SK-N-MC (cell line): Measurements from ENCODE around the gene NDUFAF8.
A peak's percentile ranks its signal among the peaks of the same experiment; 100 is the strongest.

ENCODE experiments used
- DNase-seq: peaks from one replicate; pipeline ENCODE4 v3.0.0-alpha.2; 2011; ENCODE audit warnings: low read depth, low spot score
- H3K27ac ChIP-seq: fragments of 200-600 bp; sonication (generic); 2 replicates; pipeline ENCODE4 v1.5.1; 2016; ENCODE audit warnings: mixed run types
- H3K36me3 ChIP-seq: fragments of 200-600 bp; sonication (generic); 2 replicates; pipeline ENCODE4 v1.6.1; 2017; ENCODE audit warnings: antibody characterized with exemption, low read length, mixed read lengths; ENCODE audit not compliant: insufficient read depth
- H3K4me3 ChIP-seq: fragments of 200-600 bp; sonication (generic); 2 replicates; pipeline ENCODE4 v1.5.1; 2016
- H3K9ac ChIP-seq: fragments of 200-600 bp; sonication (generic); 2 replicates; pipeline ENCODE4 v1.8.0; 2017; ENCODE audit warnings: mixed run types, mixed read lengths; ENCODE audit not compliant: insufficient read length
- H3K9me3 ChIP-seq: fragments of 200-600 bp; sonication (generic); 2 replicates; pipeline ENCODE4 v1.6.1; 2017; ENCODE audit warnings: low read depth, mild to moderate bottlenecking, antibody characterized with exemption, low read length, moderate library complexity, mixed read lengths
- EZH2 ChIP-seq: fragments of 200-600 bp; sonication (generic); IDR thresholded peaks from one replicate; pipeline ENCODE4 v1.6.1; 2017; ENCODE audit warnings: antibody characterized with exemption
- FOXP2 ChIP-seq: optimal IDR thresholded peaks from 2 replicates; pipeline ENCODE3; 2011; ENCODE audit warnings: mild to moderate bottlenecking, moderate library complexity; ENCODE audit not compliant: insufficient read depth; ENCODE audit errors: extremely low read length, control extremely low read depth
- POLR2AphosphoS5 ChIP-seq: IDR thresholded peaks from 2 replicates; pipeline ENCODE4 v1.6.1; 2012; ENCODE audit warnings: mild to moderate bottlenecking, low read depth, low read length, borderline replicate concordance

NDUFAF8 gene

DNA sequence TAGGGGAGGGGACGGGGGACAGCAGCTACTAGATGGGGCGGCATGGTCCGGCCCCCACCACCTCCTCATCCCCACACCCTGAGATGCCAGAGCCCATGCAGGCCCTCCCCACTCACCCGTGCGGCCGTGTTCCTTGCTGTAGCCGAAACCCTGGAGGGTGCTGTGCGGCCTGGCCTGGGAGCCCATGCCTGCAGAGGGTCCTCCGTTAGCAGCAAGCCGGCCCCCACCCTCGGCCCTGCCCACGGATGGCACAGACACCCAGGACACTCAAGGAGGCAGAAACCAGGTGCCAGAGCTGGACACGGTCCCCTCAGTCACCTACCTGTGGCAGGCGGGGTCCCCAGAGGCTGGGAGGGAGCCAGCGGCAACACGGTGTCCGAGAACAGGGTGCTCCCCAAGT, 5.8 kb upstream of the NDUFAF8 start:
- TF ChIP-seq POLR2AphosphoS5 (no peak), EZH2 (no peak), FOXP2 (no peak)
- Histone ChIP-seq H3K4me3 (no peak overlapping the region), H3K36me3 (no peaks in the 10 kb centered on the region), H3K9ac (no peak overlapping the region), H3K27ac (no peak overlapping the region), H3K9me3 (no peaks in the 10 kb centered on the region)
- DNase-seq, result no peak

DNA sequence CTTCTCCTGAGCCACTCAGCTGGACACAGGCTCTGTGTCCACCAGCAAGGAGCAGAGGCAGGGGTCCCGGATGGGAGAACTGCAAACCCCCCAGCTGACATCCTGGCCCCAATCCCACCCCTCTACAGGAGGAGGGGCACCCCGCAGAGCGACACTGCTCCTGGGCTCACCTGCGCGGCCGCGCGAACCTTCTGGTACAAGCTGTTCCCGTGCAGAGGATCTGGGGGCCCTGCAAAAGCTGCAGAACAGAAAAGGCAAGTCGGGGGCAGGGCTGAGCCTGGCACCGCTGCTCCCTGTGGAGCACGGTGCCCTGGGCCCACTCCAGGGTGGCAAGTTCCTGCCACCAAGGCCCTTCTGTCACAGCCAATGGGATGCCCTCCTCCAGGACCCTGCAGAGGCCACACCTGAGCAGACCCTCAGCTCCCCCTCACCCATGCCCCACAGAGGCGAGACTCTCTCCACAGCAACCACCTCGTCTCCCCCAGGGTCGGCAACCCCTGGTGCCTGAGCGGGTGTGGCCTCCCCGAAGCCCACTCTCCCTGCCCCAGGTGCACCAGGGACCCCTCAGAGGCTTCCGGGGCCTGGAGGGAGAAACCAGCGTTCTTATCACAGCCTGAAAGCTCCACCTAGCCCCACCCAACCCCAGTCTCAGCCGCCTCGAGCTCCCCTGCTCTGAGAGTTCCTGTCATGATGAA, 5.2 kb upstream of the NDUFAF8 start:
- Histone ChIP-seq H3K4me3 (no peak overlapping the region), H3K9ac (no peak overlapping the region), H3K9me3 (no peaks in the 10 kb centered on the region), H3K27ac (no peak overlapping the region), H3K36me3 (no peaks in the 10 kb centered on the region)
- no peak for DNase-seq
- TF ChIP-seq FOXP2 (no peak), EZH2 (no peak), POLR2AphosphoS5 (no peak)

DNA sequence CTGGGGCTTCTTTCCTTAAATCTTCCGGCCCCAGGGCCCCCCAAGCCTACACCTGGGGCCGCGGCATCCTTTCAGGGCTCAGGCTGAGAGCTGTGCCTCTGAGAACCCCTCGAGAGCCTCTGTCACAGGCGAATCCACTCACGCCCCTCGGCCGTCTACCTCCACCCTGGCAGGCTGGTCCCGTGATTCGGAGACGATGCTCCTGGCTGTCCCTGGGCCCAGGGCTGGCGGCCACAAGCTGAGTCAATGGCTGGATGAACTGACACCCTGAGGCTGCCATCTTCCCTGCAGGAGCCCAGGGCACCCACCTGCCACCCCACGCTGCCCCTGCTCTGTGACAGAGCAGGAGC, 4.6 kb upstream of the NDUFAF8 start:
- no peak for DNase-seq
- Histone ChIP-seq H3K9ac (no peak overlapping the region), H3K4me3 (no peak overlapping the region), H3K27ac (no peak overlapping the region), H3K9me3 (no peaks in the 10 kb centered on the region), H3K36me3 (no peaks in the 10 kb centered on the region)
- no peak for TF ChIP-seq EZH2
- TF ChIP-seq FOXP2, result no peak
- TF ChIP-seq POLR2AphosphoS5, result no peak

- no peak overlapping the region for H3K9ac ChIP-seq
- H3K9me3 ChIP-seq, result no peaks in the 10 kb centered on the region
- no peak overlapping the region for H3K27ac ChIP-seq
- TF ChIP-seq POLR2AphosphoS5, result no peak
- no peak for TF ChIP-seq EZH2
- DNase-seq, result no peak
- H3K4me3 ChIP-seq, result no peak overlapping the region
- no peaks in the 10 kb centered on the region for H3K36me3 ChIP-seq
These were observed 3.9 kb upstream of the NDUFAF8 start for GRCh38 chr17:81234940-81235821.

GRCh38 chr17:81235822-81236740, 3.0 kb upstream of the NDUFAF8 start:
- Histone ChIP-seq H3K27ac (no peak overlapping the region), H3K36me3 (no peaks in the 10 kb centered on the region), H3K9me3 (no peaks in the 10 kb centered on the region), H3K9ac (no peak overlapping the region), H3K4me3 (no peak overlapping the region)
- no peak for DNase-seq
- no peak for TF ChIP-seq POLR2AphosphoS5
- no peak for TF ChIP-seq EZH2
- no peak for TF ChIP-seq FOXP2

DNA sequence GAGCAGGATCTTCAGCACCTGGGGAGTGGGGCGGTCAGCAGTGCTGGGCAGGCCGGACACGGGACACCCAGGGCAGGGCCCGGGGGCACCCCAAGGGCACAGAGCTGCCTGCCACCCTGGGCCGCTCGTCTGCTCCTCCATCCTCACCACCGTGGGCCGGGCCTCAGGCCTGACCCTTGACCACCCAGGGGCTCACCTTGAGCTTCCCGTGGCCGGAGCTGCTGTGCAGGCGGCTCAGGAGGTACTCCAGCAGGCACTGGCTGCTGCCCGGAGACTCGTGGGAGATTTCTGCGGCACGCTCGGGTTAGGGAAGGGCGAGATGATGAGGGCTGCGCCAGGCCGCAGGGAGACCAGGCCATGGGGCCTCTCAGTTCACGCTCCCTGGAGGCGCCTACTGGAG, 2.3 kb upstream of the NDUFAF8 start:
- Histone ChIP-seq H3K4me3 (no peak overlapping the region), H3K9ac (no peak overlapping the region), H3K9me3 (no peaks in the 10 kb centered on the region), H3K36me3 (peaks cover 4% of the 10 kb centered on the region), H3K27ac (no peak overlapping the region)
- TF ChIP-seq POLR2AphosphoS5 (no peak), FOXP2 (no peak), EZH2 (no peak)
- no peak for DNase-seq

DNA sequence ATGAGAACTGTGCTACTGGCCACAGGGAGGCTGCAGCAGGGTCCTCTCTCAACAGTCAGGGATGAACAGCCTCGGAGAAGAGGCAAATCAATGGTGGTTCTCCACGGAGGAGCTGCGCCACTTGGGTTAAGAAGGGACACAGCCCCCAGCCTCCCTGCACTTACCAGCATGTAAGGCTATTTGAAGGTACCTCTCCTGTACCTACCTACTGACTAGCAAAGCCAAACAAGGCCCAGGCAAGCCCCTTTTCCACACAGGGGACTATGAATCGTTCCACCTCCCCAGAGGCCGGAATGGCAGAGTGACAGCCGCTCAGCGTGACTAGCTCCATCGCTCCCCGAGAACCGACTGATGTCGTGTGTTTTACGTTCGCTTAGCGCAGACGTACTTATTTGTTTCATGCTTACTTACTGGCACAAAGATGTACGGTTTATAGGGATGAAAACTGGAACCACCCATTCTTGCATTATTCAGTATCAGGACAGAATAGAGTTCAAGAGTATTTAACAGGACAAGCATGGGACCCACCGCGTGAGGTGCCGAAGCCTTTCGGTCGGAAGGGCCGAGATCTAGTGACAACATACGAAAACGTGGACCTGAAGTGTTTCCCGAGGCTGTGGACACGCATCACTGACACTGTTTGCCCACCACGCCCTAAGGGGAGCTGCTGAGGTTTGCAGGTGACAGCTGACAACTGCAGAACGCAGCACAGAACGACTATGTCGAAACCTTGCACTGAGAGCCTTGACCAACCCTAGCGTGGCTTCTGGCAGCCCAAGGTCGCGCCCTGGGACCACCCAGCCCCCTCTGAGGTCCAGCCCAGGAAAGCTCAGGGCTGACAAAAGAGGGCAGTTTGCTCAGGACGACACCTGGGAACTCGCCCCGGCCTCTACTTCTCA, 1.3 kb upstream of the NDUFAF8 start:
- peak overlapping the region; percentile 83 for H3K9ac ChIP-seq
- H3K36me3 ChIP-seq, result peaks cover 4% of the 10 kb centered on the region
- TF ChIP-seq POLR2AphosphoS5 (no peak), EZH2 (no peak), FOXP2 (no peak)
- H3K27ac ChIP-seq, result no peak overlapping the region
- no peak for DNase-seq
- no peaks in the 10 kb centered on the region for H3K9me3 ChIP-seq
- H3K4me3 ChIP-seq, result peak overlapping the region; percentile 96

DNA sequence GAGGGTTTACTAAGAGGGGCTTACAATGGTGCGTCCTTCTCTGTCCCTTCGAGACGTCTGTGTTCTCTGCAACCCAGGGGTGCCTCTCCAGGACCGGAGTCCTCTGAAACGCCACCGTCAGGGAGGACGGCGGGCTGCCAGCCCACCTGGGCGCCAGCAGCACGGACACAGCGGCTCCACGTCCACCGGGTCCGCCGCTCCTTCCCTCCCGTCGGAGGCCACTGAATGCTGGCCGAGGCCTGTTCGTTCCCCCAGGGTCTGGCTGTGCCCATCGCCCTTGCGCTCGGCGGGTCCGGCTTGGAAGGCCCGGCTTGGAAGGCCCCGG, 666 bp upstream of the NDUFAF8 start:
- peaks cover 4% of the 10 kb centered on the region for H3K36me3 ChIP-seq
- no peak overlapping the region for H3K27ac ChIP-seq
- no peak for DNase-seq
- H3K9ac ChIP-seq, result peak overlapping the region; percentile 83
- H3K4me3 ChIP-seq, result peak overlapping the region; percentile 96
- no peaks in the 10 kb centered on the region for H3K9me3 ChIP-seq
- TF ChIP-seq EZH2 (no peak), POLR2AphosphoS5 (no peak), FOXP2 (no peak)
